Neuronal stem cell (in vitro differentiated cells): ENCODE data around the gene KLHDC8B. TPM values are rescaled to one million over a fixed set of nuclear protein-coding genes. Genes with fewer than 3 reads are reported as not detected.
A peak's percentile ranks its signal among the peaks of the same experiment; 100 is the strongest.

Source experiments
- DNase-seq: peaks from one replicate; pipeline ENCODE4 v3.0.0-alpha.2; 2013; ENCODE audit warnings: low spot score
- H2AFZ ChIP-seq: one replicate; pipeline ENCODE4 v1.6.1; 2013; ENCODE audit warnings: mild to moderate bottlenecking, low read length, inconsistent platforms
- H2AK5ac ChIP-seq: 2 replicates; pipeline ENCODE4 v1.6.1; 2013; ENCODE audit warnings: low read depth, mild to moderate bottlenecking, inconsistent platforms, low read length, moderate library complexity, mixed read lengths
- H2BK120ac ChIP-seq: 2 replicates; pipeline ENCODE4 v1.6.1; 2013; ENCODE audit warnings: low read depth, mild to moderate bottlenecking, inconsistent platforms, low read length, moderate library complexity, mixed read lengths
- H2BK12ac ChIP-seq: one replicate; pipeline ENCODE4 v1.6.1; 2013; ENCODE audit warnings: low read length, inconsistent platforms
- H2BK15ac ChIP-seq: 2 replicates; pipeline ENCODE4 v1.6.1; 2013; ENCODE audit warnings: mild to moderate bottlenecking, low read length, inconsistent platforms, mixed read lengths
- H2BK5ac ChIP-seq: one replicate; pipeline ENCODE4 v1.6.1; 2013; ENCODE audit warnings: inconsistent platforms, mild to moderate bottlenecking, low read length, moderate library complexity
- H3K14ac ChIP-seq: one replicate; pipeline ENCODE4 v1.6.1; 2013; ENCODE audit warnings: low read length, inconsistent platforms
- H3K18ac ChIP-seq: 2 replicates; pipeline ENCODE4 v1.6.1; 2013; ENCODE audit warnings: low read length, inconsistent platforms
- H3K23ac ChIP-seq: 2 replicates; pipeline ENCODE4 v1.6.1; 2013; ENCODE audit warnings: low read depth, mild to moderate bottlenecking, mixed read lengths, low read length, inconsistent platforms; ENCODE audit not compliant: poor library complexity
- H3K27ac ChIP-seq: replicated peaks from 3 replicates; pipeline ENCODE4 v1.5.1; 2013; ENCODE audit warnings: low read length, inconsistent platforms
- H3K27me3 ChIP-seq, 3 experiments: 2 replicates each; pipeline ENCODE4 v1.6.1; 2013; ENCODE audit warnings: low read length in 3 of 3, mild to moderate bottlenecking in 2 of 3, inconsistent platforms in 1 of 3, low read depth in 1 of 3, mixed read lengths in 1 of 3, moderate library complexity in 1 of 3; ENCODE audit not compliant: control insufficient read depth in 3 of 3, insufficient read depth in 3 of 3
- H3K36me3 ChIP-seq, 2 donors: replicated peaks in 1 of 2; 2 replicates each; pipeline ENCODE4 v1.6.1; 2013; ENCODE audit warnings: low read length in 2 of 2; ENCODE audit not compliant: control insufficient read depth in 2 of 2, insufficient read depth in 2 of 2
- H3K4ac ChIP-seq: 2 replicates; pipeline ENCODE4 v1.6.1; 2013; ENCODE audit warnings: inconsistent platforms, mild to moderate bottlenecking, low read length, moderate library complexity
- H3K4me1 ChIP-seq, 2 donors: 1 replicate in 1 of 2; 2 replicates in 1 of 2; pipeline ENCODE4 v1.6.1; 2013; ENCODE audit warnings: low read length in 2 of 2, low read depth in 1 of 2; ENCODE audit not compliant: control insufficient read depth in 2 of 2, insufficient read depth in 1 of 2
- H3K4me2 ChIP-seq: one replicate; pipeline ENCODE4 v1.6.1; 2013; ENCODE audit warnings: mild to moderate bottlenecking, low read length, inconsistent platforms; ENCODE audit not compliant: insufficient read depth, poor library complexity, severe bottlenecking
- H3K4me3 ChIP-seq, 2 donors: 2 replicates each; pipeline ENCODE4 v1.5.1; 2013; ENCODE audit warnings: low read length in 2 of 2, mild to moderate bottlenecking in 2 of 2, inconsistent platforms in 1 of 2, moderate library complexity in 1 of 2
- H3K79me1 ChIP-seq: one replicate; pipeline ENCODE4 v1.6.1; 2013; ENCODE audit warnings: low read depth, mild to moderate bottlenecking, inconsistent platforms, low read length, moderate library complexity
- H3K9ac ChIP-seq: one replicate; pipeline ENCODE4 v1.6.1; 2013; ENCODE audit warnings: mild to moderate bottlenecking, low read depth, low read length, inconsistent platforms; ENCODE audit not compliant: poor library complexity
- H3K9me3 ChIP-seq, 2 donors: replicated peaks in 1 of 2; 2 replicates each; pipeline versions ENCODE3 to v1.6.1; 2013; ENCODE audit warnings: low read length in 2 of 2, mild to moderate bottlenecking in 2 of 2, inconsistent platforms in 1 of 2, low read depth in 1 of 2, mixed read lengths in 1 of 2, moderate library complexity in 1 of 2; ENCODE audit not compliant: control insufficient read depth in 2 of 2, insufficient read depth in 1 of 2
- H4K8ac ChIP-seq: one replicate; pipeline ENCODE4 v1.6.1; 2013; ENCODE audit warnings: low read depth, mild to moderate bottlenecking, inconsistent platforms, low read length, moderate library complexity
- H4K91ac ChIP-seq: one replicate; pipeline ENCODE4 v1.6.1; 2013; ENCODE audit warnings: low read length, low read depth, mild to moderate bottlenecking, inconsistent platforms; ENCODE audit not compliant: poor library complexity
- WGBS, 2 donors: extraction: QIAGEN DNeasy Blood & Tissue Kit; methylation state at CpG; one replicate each; pipeline ENCODE4 v1.1.7; 2013; ENCODE audit warnings: missing lambda C conversion rate in 2 of 2, mixed read lengths in 1 of 2; ENCODE audit not compliant: insufficient read length in 2 of 2, insufficient replicate concordance in 1 of 2; ENCODE audit errors: extremely low coverage in 2 of 2; 5-methylcytosine and 5-hydroxymethylcytosine counted together
- polyA plus RNA-seq, 2 experiments: library from polyadenylated mRNA; stranded (reverse); fragments of 200-250 nt; gene quantifications; one replicate each; pipeline ENCODE4 v1.2.3, GENCODE V29; 2013

The KLHDC8B gene
- polyA plus RNA-seq (2013, experiment 1 of 2), result 44.7 TPM
- 43.9 TPM for polyA plus RNA-seq (2013, experiment 2 of 2)

DNA sequence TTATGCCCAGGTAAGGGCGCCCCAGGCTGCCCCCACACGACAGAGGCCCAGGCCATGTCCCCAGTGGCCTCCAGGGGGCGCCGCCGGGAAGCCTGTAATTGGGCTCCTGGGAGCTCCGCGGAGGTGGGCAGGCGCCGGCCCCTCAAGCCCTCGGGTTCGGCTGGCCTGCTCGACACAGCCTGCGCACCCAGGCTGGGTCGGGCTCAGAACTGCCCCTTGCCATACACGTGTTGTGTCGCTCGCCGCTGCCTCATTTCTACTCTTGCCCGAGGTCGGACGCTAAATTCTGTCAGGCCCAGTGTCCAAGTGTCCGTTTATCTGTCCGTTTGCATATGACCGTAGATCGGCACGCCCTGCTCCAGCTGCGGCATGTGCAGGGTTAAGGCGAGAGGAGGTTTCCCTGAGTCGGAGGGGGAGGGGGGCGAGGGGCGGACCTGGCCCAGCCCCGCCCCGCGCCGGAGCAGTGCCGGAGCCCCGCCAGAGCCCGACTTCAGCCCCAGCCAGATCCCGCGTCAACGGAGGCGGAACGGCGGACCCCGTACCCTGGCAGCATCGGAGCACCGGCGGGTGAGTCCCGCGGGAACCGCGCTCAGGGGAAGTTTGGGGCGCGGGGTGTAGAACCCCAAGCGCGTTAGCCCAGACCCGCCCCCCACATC lies at the start of gene KLHDC8B:
TSS of gene KLHDC8B (plus strand) at position 480 of the 656 bp plus-strand sequence. CDS start 1,172 bp downstream, outside the sequence.
- H2AFZ ChIP-seq, result peak within 1 kb of the TSS; percentile 96
- H2BK120ac ChIP-seq, result no peak within 1 kb of the TSS

DNA sequence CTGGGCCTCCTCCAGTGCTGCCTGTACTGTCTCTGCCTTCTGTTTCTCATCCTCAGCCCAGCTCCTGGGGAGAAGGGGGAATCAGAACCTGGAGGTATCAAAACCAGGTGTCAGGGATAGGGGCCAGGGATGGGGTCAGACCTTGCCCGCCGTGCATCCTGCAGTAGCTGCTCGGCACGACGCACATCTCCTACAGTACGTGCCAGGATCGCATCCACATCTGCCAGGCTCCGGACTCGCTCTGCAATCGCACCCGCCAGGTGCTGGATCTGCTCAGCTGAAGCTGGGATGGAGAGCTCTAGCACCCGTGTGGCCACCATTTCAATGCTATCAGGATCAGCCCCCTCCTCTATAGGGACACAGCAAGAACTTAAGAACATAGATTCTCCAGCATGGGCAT lies 49.4 kb upstream of the KLHDC8B start:
- Histone ChIP-seq H3K27me3 (no peaks in the 10 kb centered on the region), H3K79me1 (peaks cover 5% of the 10 kb centered on the region), H2BK120ac (no peak overlapping the region), H2AFZ (no peak overlapping the region), H3K9ac (no peak overlapping the region), H4K91ac (no peak overlapping the region), H2BK15ac (no peak overlapping the region), H3K4me2 (no peak overlapping the region), H3K23ac (no peak overlapping the region), H3K4ac (no peak overlapping the region), H3K4me3 (no peak overlapping the region), H3K36me3 (peaks cover 53 to 59% of the 10 kb centered on the region in 2 donors), H2BK5ac (no peak overlapping the region), H4K8ac (no peak overlapping the region), H3K18ac (no peak overlapping the region), H3K9me3 (peaks cover 0 to 3% of the 10 kb centered on the region in 2 donors), H3K27ac (no peak overlapping the region), H2BK12ac (no peak overlapping the region), H3K4me1 (peaks cover 8 to 9% of the 10 kb centered on the region in 2 donors), H2AK5ac (peak overlapping the region; percentile 95), H3K14ac (no peak overlapping the region)
- no peak for DNase-seq
- no CpG with 5 or more reads among the region's 12 CpGs for WGBS, 2 donors

More for the DNA sequence above, at the start of gene KLHDC8B:
- H3K4me2 ChIP-seq, result peak within 1 kb of the TSS; percentile 92
- no CpG with 5 or more reads among the region's 57 CpGs for WGBS, 2 donors
- H4K8ac ChIP-seq, result no peak within 1 kb of the TSS
- peaks cover 28 to 32% of the 10 kb centered on the region in 2 donors for H3K4me1 ChIP-seq
- peaks cover 17 to 22% of the 10 kb centered on the region in 2 donors for H3K36me3 ChIP-seq
- peak within 1 kb of the TSS; percentile 86 to 92 for H3K4me3 ChIP-seq
- H2AK5ac ChIP-seq, result peak within 1 kb of the TSS; percentile 12
- H3K79me1 ChIP-seq, result peaks cover 11% of the 10 kb centered on the region
- H3K27ac ChIP-seq, result peak within 1 kb of the TSS; percentile 80
- peak; percentile 89 for DNase-seq
- peak within 1 kb of the TSS; percentile 82 for H3K23ac ChIP-seq
- H3K9me3 ChIP-seq, result peaks cover 0 to 2% of the 10 kb centered on the region in 2 donors
- H3K27me3 ChIP-seq, result peaks cover 0 to 2% (median 0%) of the 10 kb centered on the region in 3 experiments
- H3K14ac ChIP-seq, result no peak within 1 kb of the TSS
- peak within 1 kb of the TSS; percentile 90 for H3K9ac ChIP-seq
- H4K91ac ChIP-seq, result no peak within 1 kb of the TSS
- H2BK12ac ChIP-seq, result peak within 1 kb of the TSS; percentile 76
- peak within 1 kb of the TSS; percentile 93 for H2BK15ac ChIP-seq
- H2BK5ac ChIP-seq, result peak within 1 kb of the TSS; percentile 93
- peak within 1 kb of the TSS; percentile 97 for H3K18ac ChIP-seq
- no peak within 1 kb of the TSS for H3K4ac ChIP-seq

DNA sequence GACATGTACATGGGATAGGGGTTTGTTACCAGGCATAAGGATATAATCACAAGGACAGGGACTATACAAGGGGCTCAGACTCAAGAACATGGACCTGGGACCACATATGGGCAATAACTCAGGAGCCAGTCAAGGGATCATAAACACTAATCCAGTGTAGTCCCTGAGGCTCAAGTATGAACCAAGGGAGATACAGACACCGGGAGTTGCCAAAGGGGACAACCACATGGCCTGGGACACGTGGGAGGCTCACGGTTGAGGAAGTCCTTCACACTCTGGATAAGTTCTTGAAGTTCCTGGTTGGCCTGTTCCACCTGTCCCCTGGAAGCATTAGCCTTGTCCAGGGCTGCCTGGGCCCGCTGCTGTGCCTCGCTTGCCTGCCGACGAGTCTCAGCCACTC lies 48.9 kb upstream of the KLHDC8B start:
- Histone ChIP-seq H3K4me2 (no peak overlapping the region), H3K9ac (no peak overlapping the region), H4K8ac (no peak overlapping the region), H3K27ac (no peak overlapping the region), H2BK5ac (peak overlapping the region; percentile 18), H3K4me1 (peaks cover 8 to 9% of the 10 kb centered on the region in 2 donors), H3K36me3 (peaks cover 48 to 55% of the 10 kb centered on the region in 2 donors), H2BK15ac (no peak overlapping the region), H4K91ac (no peak overlapping the region), H2AFZ (no peak overlapping the region), H3K23ac (no peak overlapping the region), H2BK120ac (no peak overlapping the region), H2AK5ac (no peak overlapping the region), H3K79me1 (peaks cover 5% of the 10 kb centered on the region), H3K4me3 (no peak overlapping the region), H3K27me3 (no peaks in the 10 kb centered on the region), H3K14ac (no peak overlapping the region), H3K4ac (no peak overlapping the region), H2BK12ac (no peak overlapping the region), H3K9me3 (peaks cover 0 to 3% of the 10 kb centered on the region in 2 donors), H3K18ac (no peak overlapping the region)
- DNase-seq, result no peak
- no CpG with 5 or more reads among the region's 7 CpGs for WGBS, 2 donors

DNA sequence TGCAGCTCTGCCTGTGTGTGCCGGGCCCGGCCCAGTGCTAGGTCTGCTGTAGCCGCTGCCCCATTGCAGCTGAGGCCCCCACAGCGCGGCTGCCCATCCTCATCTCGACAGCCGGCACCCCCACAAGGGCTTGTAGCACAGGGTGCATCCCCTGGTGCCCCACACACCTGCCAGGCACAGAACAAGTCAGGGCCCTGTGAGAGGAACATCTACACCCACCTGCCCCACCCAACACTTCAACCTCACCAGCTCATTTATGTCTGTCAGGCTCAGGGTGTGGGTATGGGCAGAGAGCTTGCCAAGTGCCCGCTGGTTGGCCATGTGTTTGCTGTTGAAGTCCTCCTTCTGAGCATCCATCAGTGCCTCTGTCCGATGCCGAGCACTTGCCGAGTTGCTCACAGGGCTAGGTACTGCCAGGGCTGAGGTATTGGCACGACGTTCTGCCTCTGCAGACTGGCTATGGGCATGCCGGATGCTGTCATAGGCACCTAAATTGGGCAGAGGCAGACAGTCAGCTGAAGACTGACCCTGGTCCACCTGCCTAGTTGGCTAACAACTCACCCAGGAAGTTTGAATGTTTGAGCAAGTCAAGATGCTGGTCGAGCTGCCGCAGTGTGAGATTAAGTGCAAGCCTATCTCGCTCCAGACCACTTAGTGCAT lies 48.4 kb upstream of the KLHDC8B start:
- Histone ChIP-seq H2BK5ac (peak overlapping the region; percentile 18), H3K9ac (peak overlapping the region; percentile 15), H2BK120ac (no peak overlapping the region), H4K91ac (no peak overlapping the region), H3K14ac (no peak overlapping the region), H3K79me1 (peaks cover 5% of the 10 kb centered on the region), H3K9me3 (peaks cover 0 to 3% of the 10 kb centered on the region in 2 donors), H3K27me3 (no peaks in the 10 kb centered on the region), H3K18ac (no peak overlapping the region), H2BK15ac (no peak overlapping the region), H3K4me1 (peaks cover 8 to 9% of the 10 kb centered on the region in 2 donors), H3K36me3 (peaks cover 43 to 50% of the 10 kb centered on the region in 2 donors), H2AFZ (no peak overlapping the region), H3K4me2 (no peak overlapping the region), H2BK12ac (no peak overlapping the region), H3K27ac (no peak overlapping the region), H3K4ac (no peak overlapping the region), H2AK5ac (no peak overlapping the region), H3K23ac (peak overlapping the region; percentile 44), H3K4me3 (peak overlapping the region in 1 of 2 donors; percentile 11), H4K8ac (no peak overlapping the region)
- DNase-seq, result no peak
- WGBS, 2 donors, result no CpG with 5 or more reads among the region's 17 CpGs
